ENCODE measurements around the gene MAOA.
"Not testable (repeated sequence)": the region's sequence is repeated elsewhere in the genome, so short reads cannot be mapped to it uniquely, and the experiment has no call there.

- not testable (repeated sequence) for TF ChIP-seq REST (IDR thresholded peaks at IDR 0.05; ENCODE audit: borderline replicate concordance); EP300 (conservative IDR thresholded peaks at IDR 0.05; ENCODE audit: poor library complexity, severe bottlenecking); RAD21 (conservative IDR thresholded peaks at IDR 0.05); POLR2AphosphoS5 (IDR thresholded peaks at IDR 0.05)
- TF ChIP-seq, protein P1, sequence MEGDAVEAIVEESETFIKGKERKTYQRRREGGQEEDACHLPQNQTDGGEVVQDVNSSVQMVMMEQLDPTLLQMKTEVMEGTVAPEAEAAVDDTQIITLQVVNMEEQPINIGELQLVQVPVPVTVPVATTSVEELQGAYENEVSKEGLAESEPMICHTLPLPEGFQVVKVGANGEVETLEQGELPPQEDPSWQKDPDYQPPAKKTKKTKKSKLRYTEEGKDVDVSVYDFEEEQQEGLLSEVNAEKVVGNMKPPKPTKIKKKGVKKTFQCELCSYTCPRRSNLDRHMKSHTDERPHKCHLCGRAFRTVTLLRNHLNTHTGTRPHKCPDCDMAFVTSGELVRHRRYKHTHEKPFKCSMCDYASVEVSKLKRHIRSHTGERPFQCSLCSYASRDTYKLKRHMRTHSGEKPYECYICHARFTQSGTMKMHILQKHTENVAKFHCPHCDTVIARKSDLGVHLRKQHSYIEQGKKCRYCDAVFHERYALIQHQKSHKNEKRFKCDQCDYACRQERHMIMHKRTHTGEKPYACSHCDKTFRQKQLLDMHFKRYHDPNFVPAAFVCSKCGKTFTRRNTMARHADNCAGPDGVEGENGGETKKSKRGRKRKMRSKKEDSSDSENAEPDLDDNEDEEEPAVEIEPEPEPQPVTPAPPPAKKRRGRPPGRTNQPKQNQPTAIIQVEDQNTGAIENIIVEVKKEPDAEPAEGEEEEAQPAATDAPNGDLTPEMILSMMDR (IDR thresholded peaks at IDR 0.05; ENCODE audit: poor library complexity, severe bottlenecking): not testable (repeated sequence)
These were observed 36.2 kb upstream of the MAOA start for GRCh38 chrX:43619861-43620260.
